Measurements from ENCODE around the gene VPS4B. TPM values are rescaled to one million over a fixed set of nuclear protein-coding genes. Genes with fewer than 3 reads are reported as not detected.

The VPS4B gene
- polyA plus RNA-seq, 3 donors = 15.4 to 48.8 (median 26.7) TPM

DNA sequence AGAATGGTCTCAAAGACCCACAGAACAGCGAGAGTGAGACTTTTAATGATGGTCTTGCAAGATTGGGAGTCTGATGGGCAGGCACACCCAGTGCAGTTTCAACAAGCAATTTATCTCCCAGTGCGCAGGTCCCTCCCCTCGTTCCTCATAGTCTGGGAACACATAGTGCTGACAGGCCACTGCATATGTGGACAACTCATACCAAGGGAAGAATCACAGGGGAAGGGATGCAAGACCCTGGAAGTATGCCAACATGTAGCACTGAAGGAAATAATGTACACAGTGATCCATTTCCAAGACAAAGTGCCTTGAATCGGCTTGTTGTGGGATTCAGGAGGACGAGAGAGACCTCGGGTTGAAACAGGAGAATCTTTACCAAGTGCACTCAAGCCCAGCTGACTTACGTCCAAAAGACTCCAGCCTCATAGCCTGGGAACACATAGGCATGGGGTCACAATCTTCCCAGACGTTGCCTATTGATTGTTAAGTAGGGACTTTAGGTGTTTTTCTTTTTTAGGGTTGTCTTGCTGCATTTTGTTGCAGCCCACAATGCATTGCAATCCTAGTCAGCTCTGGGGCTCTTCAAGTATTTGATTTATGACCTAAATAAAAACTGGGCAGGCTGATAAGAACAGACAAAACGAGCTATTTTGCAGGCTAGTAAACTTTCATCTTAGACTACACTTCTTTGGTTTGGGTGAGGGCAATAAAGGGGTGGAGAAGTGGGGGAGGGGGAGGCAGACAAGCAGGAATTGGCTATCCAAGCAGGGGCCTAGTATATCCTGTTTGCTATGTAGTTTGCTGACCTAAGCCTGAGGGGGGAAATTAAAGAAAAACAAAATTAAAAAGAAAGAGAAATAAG is 29.8 kb upstream of the VPS4B start:
- Histone ChIP-seq H3K27me3 (ENCODE audit: control insufficient read depth in 2 of 2, insufficient read depth in 2 of 2, low read length in 2 of 2) (no peaks in the 10 kb centered on the region), H3K9me3 (replicated peaks in 1 of 2; ENCODE audit: control insufficient read depth in 1 of 2, insufficient read depth in 1 of 2, low read length in 2 of 2) (no peaks in the 10 kb centered on the region), H3K4me1 (ENCODE audit: control insufficient read depth in 1 of 2, insufficient read depth in 2 of 2, low read length in 2 of 2) (no peaks in the 10 kb centered on the region), H3K9ac (ENCODE audit: insufficient read depth, low read length, poor library complexity, severe bottlenecking) (no peak overlapping the region), H3K79me2 (ENCODE audit: insufficient read depth, low read length) (no peaks in the 10 kb centered on the region), H3K4me2 (replicated peaks; ENCODE audit: extremely low read depth, low read length, poor library complexity, severe bottlenecking) (no peak overlapping the region), H3K4me3 (replicated peaks in 1 of 3; ENCODE audit: low read depth in 2 of 3, low read length in 3 of 3) (no peak overlapping the region), H4K20me1 (ENCODE audit: insufficient read depth, low read length) (no peaks in the 10 kb centered on the region), H2AFZ (ENCODE audit: insufficient read depth, low read depth, low read length, poor library complexity, severe bottlenecking) (no peak overlapping the region), H3K36me3 (replicated peaks in 1 of 2; ENCODE audit: control insufficient read depth in 1 of 2, insufficient read depth in 2 of 2, low read length in 2 of 2) (no peaks in the 10 kb centered on the region), H3K27ac (ENCODE audit: low read depth in 1 of 2, low read length in 2 of 2) (no peak overlapping the region)
- Mint-ChIP-seq H3K4me3 (no peak overlapping the region), H3K4me1 (no peaks in the 10 kb centered on the region), H3K9me3 (no peaks in the 10 kb centered on the region), H3K27me3 (ENCODE audit: low read depth in 3 of 3) (peaks cover 0 to 5% (median 3%) of the 10 kb centered on the region in 3 donors), H3K27ac (no peak overlapping the region), H3K36me3 (no peaks in the 10 kb centered on the region)
- 72% methylated on average over 5 of the region's 9 CpGs for WGBS (ENCODE audit: insufficient coverage)
- intact Hi-C loops (cut with micrococcal nuclease) = no loop called here
- no peak for TF ChIP-seq CTCF (IDR thresholded peaks at IDR 0.05)
- DNase-seq = no peak

DNA sequence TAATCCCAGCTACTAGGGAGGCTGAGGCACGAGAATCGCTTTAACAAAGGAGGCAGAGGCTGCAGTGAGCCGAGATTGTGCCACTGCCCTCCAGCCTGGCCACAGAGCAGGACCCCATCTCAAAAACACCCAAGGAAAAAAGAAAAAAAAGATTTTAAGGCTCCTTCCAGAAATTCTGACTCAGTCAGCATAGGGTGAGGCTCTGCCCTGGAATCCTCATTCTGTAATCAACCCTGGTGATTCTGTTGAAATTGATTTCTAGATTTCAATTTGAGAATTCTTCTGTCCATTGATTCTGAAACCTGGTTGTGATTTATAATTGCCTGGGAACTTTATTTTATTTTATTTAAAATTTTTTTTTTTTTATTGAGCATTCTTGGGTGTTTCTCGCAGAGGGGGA is 27.1 kb upstream of the VPS4B start:
- DNase-seq = no peak
- WGBS (ENCODE audit: insufficient coverage) = 100% methylated on average over 3 of the region's 4 CpGs

More for the DNA sequence above, 27.1 kb upstream of the VPS4B start:
- H3K79me2 ChIP-seq (ENCODE audit: insufficient read depth, low read length) = no peaks in the 10 kb centered on the region
- no peak overlapping the region for H3K27ac Mint-ChIP-seq
- no peaks in the 10 kb centered on the region for H4K20me1 ChIP-seq (ENCODE audit: insufficient read depth, low read length)
- no peaks in the 10 kb centered on the region for H3K27me3 ChIP-seq (ENCODE audit: control insufficient read depth in 2 of 2, insufficient read depth in 2 of 2, low read length in 2 of 2)
- H3K36me3 Mint-ChIP-seq = peaks cover 0 to 2% of the 10 kb centered on the region in 2 donors
- no peak overlapping the region for H2AFZ ChIP-seq (ENCODE audit: insufficient read depth, low read depth, low read length, poor library complexity, severe bottlenecking)
- H3K27me3 Mint-ChIP-seq (ENCODE audit: low read depth in 3 of 3) = peaks cover 0 to 5% (median 3%) of the 10 kb centered on the region in 3 donors
- no peak overlapping the region for H3K4me3 Mint-ChIP-seq
- peaks cover 8% of the 10 kb centered on the region for H3K4me1 Mint-ChIP-seq
- H3K4me2 ChIP-seq (replicated peaks; ENCODE audit: extremely low read depth, low read length, poor library complexity, severe bottlenecking) = no peak overlapping the region
- H3K9me3 Mint-ChIP-seq = no peaks in the 10 kb centered on the region
- TF ChIP-seq CTCF (IDR thresholded peaks at IDR 0.05) = no peak
- H3K4me3 ChIP-seq (replicated peaks in 1 of 3; ENCODE audit: low read depth in 2 of 3, low read length in 3 of 3) = no peak overlapping the region
- intact Hi-C loops (cut with micrococcal nuclease) = loop anchor here in 1 of 2 donors (10.0 kb wide), 1 partner anchor 735 kb away; the partner anchor contains the start of gene PHLPP1
- H3K9ac ChIP-seq (ENCODE audit: insufficient read depth, low read length, poor library complexity, severe bottlenecking) = no peak overlapping the region
- no peaks in the 10 kb centered on the region for H3K9me3 ChIP-seq (replicated peaks in 1 of 2; ENCODE audit: control insufficient read depth in 1 of 2, insufficient read depth in 1 of 2, low read length in 2 of 2)
- H3K4me1 ChIP-seq (ENCODE audit: control insufficient read depth in 1 of 2, insufficient read depth in 2 of 2, low read length in 2 of 2) = peaks cover 11 to 12% of the 10 kb centered on the region in 2 donors
- H3K27ac ChIP-seq (ENCODE audit: low read depth in 1 of 2, low read length in 2 of 2) = no peak overlapping the region
- H3K36me3 ChIP-seq (replicated peaks in 1 of 2; ENCODE audit: control insufficient read depth in 1 of 2, insufficient read depth in 2 of 2, low read length in 2 of 2) = no peaks in the 10 kb centered on the region
